Stimulated activated memory B cell treated with anti-CD40 and anti-IgM and Interleukin-4, amounts not matched to agents 10 μg/mL and 1 μg/mL and 100 μg/mL, for 72 hours (primary cell): ENCODE results near the gene XCR1.
A peak's percentile ranks its signal among the peaks of the same experiment; 100 is the strongest.
"Not testable (repeated sequence)": the region's sequence is repeated elsewhere in the genome, so short reads cannot be mapped to it uniquely, and the experiment has no call there.

ENCODE experiments used
- ATAC-seq: fragments of 150-1000 bp; cut with Tn5 transposase; 2 replicates; pipeline ENCODE4 v1.10.0; 2021
- H3K27ac Mint-ChIP-seq: one replicate; pipeline ENCODE4 v1.8.0; 2022; ENCODE audit warnings: mild to moderate bottlenecking, mixed read lengths
- H3K27me3 Mint-ChIP-seq: one replicate; pipeline ENCODE4 v1.8.0; 2022; ENCODE audit warnings: mixed read lengths
- H3K36me3 Mint-ChIP-seq: one replicate; pipeline ENCODE4 v1.8.0; 2022; ENCODE audit warnings: mixed read lengths
- H3K4me1 Mint-ChIP-seq: one replicate; pipeline ENCODE4 v1.8.0; 2022; ENCODE audit warnings: mixed read lengths
- H3K4me3 Mint-ChIP-seq: one replicate; pipeline ENCODE4 v1.8.0; 2022; ENCODE audit warnings: mild to moderate bottlenecking, moderate library complexity, mixed read lengths
- H3K9me3 Mint-ChIP-seq: one replicate; pipeline ENCODE4 v1.8.0; 2022; ENCODE audit warnings: mixed read lengths

The XCR1 gene

DNA sequence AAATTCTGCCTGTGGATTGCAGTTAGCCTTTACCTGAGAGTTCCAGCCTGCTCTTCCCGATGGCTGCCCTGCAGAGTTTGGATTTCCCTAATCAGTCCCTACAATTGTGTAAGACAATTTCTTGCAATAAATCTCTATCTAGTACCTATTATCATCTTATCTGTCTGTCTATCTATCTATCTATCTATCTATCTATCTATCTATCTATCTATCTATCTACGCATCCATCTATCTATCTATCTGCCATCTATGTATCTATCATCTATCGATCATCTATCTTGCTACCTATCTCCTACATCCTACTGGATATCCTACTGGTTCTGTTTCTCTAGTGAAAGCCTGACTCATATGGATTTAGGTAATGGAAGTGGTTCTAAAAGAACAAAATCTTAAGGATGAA, 30.4 kb upstream of the XCR1 start:
- Mint-ChIP-seq H3K27ac (no peak overlapping the region), H3K4me1 (peaks cover 25% of the 10 kb centered on the region), H3K27me3 (peaks cover 20% of the 10 kb centered on the region), H3K9me3 (peaks cover 3% of the 10 kb centered on the region), H3K4me3 (no peak overlapping the region), H3K36me3 (no peaks in the 10 kb centered on the region)
- no peak for ATAC-seq

DNA sequence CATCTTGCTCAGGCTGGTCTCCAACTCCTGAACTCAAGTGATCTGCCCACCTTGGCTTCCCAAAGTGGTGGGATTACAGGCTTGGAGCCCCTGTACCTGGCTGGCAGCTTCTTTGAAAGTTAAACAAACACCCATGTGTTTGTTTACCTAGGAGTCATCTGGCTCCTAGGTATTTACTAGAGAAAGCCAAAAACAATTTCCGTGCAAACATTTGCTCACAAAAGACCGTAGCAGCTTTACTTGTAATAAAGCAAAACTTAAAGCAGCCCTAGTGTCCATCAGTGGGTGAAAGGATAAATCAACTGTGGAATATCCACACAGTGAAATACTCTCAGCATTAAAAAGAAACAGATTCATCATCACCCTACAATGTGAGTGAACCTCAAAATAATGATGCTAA, 29.4 kb upstream of the XCR1 start:
- no peak overlapping the region for H3K4me3 Mint-ChIP-seq
- H3K9me3 Mint-ChIP-seq: peaks cover 3% of the 10 kb centered on the region
- H3K27ac Mint-ChIP-seq: no peak overlapping the region
- no peak for ATAC-seq
- no peaks in the 10 kb centered on the region for H3K36me3 Mint-ChIP-seq
- H3K27me3 Mint-ChIP-seq: peaks cover 29% of the 10 kb centered on the region
- peaks cover 25% of the 10 kb centered on the region for H3K4me1 Mint-ChIP-seq

DNA sequence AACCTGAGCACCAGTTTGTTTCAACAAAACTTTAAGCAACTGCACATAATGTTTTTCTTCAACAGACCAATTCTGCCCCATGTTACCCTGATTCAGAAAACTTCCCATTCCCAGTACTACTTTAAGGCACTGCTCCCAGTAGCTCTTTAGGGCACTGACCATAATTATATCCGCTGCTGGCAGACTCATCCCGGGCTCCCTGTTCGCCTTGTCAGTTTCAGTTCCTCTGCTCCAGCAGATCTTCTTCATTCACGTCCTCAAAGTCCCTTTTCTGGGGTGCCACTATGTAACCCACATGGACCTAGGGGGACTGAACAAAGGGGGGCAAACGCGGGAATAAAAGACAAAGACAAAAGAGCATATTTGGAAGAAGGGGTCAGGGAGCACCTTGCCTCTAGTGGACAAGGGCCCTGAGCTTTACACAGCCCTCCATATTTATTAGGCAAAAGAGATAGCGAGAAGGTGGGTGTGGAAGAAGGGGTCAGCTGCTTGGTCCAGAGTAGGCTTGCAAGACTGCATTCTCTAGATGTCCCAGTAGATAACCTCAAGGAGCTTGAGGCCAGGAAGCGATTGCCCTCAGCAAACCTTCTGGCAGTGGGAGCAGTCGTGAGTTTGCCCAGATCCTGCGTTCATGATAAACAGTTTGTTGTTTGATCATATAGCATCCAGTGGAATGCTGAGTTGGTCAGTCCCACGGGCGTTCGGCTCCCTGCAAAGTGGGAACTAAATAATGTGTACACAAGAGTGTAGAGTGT, 26.7 kb upstream of the XCR1 start:
- H3K36me3 Mint-ChIP-seq, H3K4me3 Mint-ChIP-seq, ATAC-seq, H3K27ac Mint-ChIP-seq, H3K9me3 Mint-ChIP-seq: not testable (repeated sequence)
- Mint-ChIP-seq H3K27me3 (peaks cover 32% of the 10 kb centered on the region), H3K4me1 (peaks cover 18% of the 10 kb centered on the region)

DNA sequence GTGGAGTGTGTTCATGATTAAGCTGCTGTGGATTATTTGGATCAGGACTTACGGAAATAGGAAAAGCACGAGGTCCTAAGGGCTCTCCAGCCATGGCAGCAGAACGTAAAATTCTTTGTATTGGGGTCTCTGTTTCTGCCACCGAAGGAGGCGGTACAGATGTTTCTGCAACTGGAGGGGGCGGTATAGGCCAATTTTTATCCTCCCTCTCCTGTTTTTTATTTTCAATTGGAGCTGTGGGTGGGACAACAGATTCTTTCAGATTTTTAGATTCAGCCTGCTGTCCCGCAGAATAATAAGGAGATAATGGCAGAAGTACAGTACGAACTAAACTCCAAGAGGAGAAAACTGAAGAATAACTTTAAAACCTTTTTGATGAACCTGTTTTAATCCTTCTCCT, 26.0 kb upstream of the XCR1 start:
- H3K9me3 Mint-ChIP-seq, H3K36me3 Mint-ChIP-seq, ATAC-seq, H3K27ac Mint-ChIP-seq, H3K4me3 Mint-ChIP-seq: not testable (repeated sequence)
- peaks cover 12% of the 10 kb centered on the region for H3K4me1 Mint-ChIP-seq
- H3K27me3 Mint-ChIP-seq: peaks cover 39% of the 10 kb centered on the region

DNA sequence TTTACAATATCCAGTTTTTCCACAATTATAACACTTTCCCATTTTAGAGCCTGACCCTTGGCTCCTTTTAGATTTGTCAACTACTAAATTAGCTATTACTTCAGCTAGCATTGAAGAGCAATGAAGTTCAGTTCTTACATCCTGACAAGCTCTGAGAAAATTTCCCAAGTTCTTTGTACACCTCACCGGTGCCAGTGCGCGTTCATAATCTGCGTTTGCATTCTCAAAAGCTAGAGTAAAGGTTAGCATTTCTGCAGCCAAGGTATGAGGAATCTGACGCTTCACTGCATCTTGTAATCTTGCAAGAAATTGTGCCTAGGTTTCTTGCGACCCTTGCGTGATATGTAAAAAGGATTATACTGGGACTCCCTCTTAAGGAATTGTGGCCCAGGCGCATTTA, 25.2 kb upstream of the XCR1 start:
- H3K36me3 Mint-ChIP-seq: no peaks in the 10 kb centered on the region
- no peak overlapping the region for H3K4me3 Mint-ChIP-seq
- no peaks in the 10 kb centered on the region for H3K9me3 Mint-ChIP-seq
- no peak for ATAC-seq
- no peak overlapping the region for H3K27ac Mint-ChIP-seq
- H3K4me1 Mint-ChIP-seq: peaks cover 5% of the 10 kb centered on the region
- peaks cover 41% of the 10 kb centered on the region for H3K27me3 Mint-ChIP-seq

GRCh38 chr3:46049093-46049492, 21.8 kb upstream of the XCR1 start:
- H3K4me3 Mint-ChIP-seq: no peak overlapping the region
- peaks cover 5% of the 10 kb centered on the region for H3K4me1 Mint-ChIP-seq
- no peak overlapping the region for H3K27ac Mint-ChIP-seq
- no peaks in the 10 kb centered on the region for H3K36me3 Mint-ChIP-seq
- peaks cover 31% of the 10 kb centered on the region for H3K27me3 Mint-ChIP-seq
- H3K9me3 Mint-ChIP-seq: no peaks in the 10 kb centered on the region
- no peak for ATAC-seq

GRCh38 chr3:46046231-46046630, 18.9 kb upstream of the XCR1 start:
- H3K4me3 Mint-ChIP-seq, ATAC-seq, H3K27ac Mint-ChIP-seq, H3K9me3 Mint-ChIP-seq, H3K36me3 Mint-ChIP-seq, H3K4me1 Mint-ChIP-seq: not testable (repeated sequence)
- H3K27me3 Mint-ChIP-seq: peaks cover 26% of the 10 kb centered on the region

DNA sequence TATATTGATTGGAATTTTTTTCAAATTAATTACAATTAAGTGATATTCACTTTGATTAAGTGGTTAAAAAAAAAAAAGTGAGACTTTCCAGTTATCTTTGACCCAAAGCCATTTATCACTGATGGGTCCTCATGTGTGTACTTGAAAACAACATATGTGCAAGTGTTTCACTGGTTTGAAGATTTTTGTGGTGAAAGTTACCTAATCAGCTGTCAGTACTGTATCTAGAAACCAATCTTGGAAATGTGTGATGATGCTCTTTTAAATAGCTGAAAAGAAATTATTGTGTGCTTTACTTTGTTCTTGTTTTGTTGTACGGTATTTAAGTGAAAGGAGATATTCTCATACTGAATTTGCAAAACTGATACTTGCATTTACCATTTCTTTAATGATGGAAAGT, 11.6 kb upstream of the XCR1 start:
- peaks cover 6% of the 10 kb centered on the region for H3K9me3 Mint-ChIP-seq
- no peak for ATAC-seq
- no peaks in the 10 kb centered on the region for H3K4me1 Mint-ChIP-seq
- no peak overlapping the region for H3K27ac Mint-ChIP-seq
- peaks cover 25% of the 10 kb centered on the region for H3K27me3 Mint-ChIP-seq
- no peak overlapping the region for H3K4me3 Mint-ChIP-seq
- peaks cover 7% of the 10 kb centered on the region for H3K36me3 Mint-ChIP-seq

GRCh38 chr3:46038071-46038470, 10.8 kb upstream of the XCR1 start:
- H3K36me3 Mint-ChIP-seq, H3K27ac Mint-ChIP-seq, H3K9me3 Mint-ChIP-seq, H3K4me1 Mint-ChIP-seq, H3K4me3 Mint-ChIP-seq, ATAC-seq: not testable (repeated sequence)
- H3K27me3 Mint-ChIP-seq: peaks cover 25% of the 10 kb centered on the region

- no peak for ATAC-seq
- peaks cover 11% of the 10 kb centered on the region for H3K27me3 Mint-ChIP-seq
- no peak overlapping the region for H3K4me3 Mint-ChIP-seq
- no peaks in the 10 kb centered on the region for H3K9me3 Mint-ChIP-seq
- H3K27ac Mint-ChIP-seq: no peak overlapping the region
- no peaks in the 10 kb centered on the region for H3K36me3 Mint-ChIP-seq
- no peaks in the 10 kb centered on the region for H3K4me1 Mint-ChIP-seq
Observed at GRCh38 chr3:46036191-46036590, 8.9 kb upstream of the XCR1 start.

- ATAC-seq: no peak
- Mint-ChIP-seq H3K4me3 (no peak overlapping the region), H3K36me3 (peaks cover 11% of the 10 kb centered on the region), H3K9me3 (peaks cover 11% of the 10 kb centered on the region), H3K27ac (no peak overlapping the region), H3K27me3 (peaks cover under 1% of the 10 kb centered on the region), H3K4me1 (peaks cover 17% of the 10 kb centered on the region)
Observed at GRCh38 chr3:46031747-46032146, 4.5 kb upstream of the XCR1 start.

DNA sequence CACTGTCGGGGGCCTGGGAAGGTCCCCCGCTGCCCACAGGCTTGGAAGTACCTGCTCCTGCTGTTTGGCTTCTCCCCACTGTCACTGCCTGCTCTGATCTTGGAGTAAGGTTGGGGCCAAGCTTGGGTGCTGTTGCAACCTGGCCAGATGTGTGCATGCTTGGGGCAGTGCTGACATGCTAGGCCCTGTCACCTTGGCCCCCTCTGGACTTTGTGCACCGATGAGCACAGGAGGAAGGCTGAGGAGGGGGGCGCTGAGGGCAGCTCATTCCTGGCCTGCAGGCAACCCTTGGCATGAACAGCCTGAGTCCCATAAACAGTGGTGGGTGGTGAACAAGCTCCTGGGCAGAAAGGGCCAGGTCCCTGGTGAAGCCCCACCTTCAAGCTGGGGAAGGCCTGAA, 4.0 kb upstream of the XCR1 start:
- no peaks in the 10 kb centered on the region for H3K27me3 Mint-ChIP-seq
- H3K36me3 Mint-ChIP-seq: peaks cover 11% of the 10 kb centered on the region
- peaks cover 17% of the 10 kb centered on the region for H3K4me1 Mint-ChIP-seq
- H3K4me3 Mint-ChIP-seq: no peak overlapping the region
- peaks cover 11% of the 10 kb centered on the region for H3K9me3 Mint-ChIP-seq
- peak; percentile 8 for ATAC-seq
- no peak overlapping the region for H3K27ac Mint-ChIP-seq

DNA sequence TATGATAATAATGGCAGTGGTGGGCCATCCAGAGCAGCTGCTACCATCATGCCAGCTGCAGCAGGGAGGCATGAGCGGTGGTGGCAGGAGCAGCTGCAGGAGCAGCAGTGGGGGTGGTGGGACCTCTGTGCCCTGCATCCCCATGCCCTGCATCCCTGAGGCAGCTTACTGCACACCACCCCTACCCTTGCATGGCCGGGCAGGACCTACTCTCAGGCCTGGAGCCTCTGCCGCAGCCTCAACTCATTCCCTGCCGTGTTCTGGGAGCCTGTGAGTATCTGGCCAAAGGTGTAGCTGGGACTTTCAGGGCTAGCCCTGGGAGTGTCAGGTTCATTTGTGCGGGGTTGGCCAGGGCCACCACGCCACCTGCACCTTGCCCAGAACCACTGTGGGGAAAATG, 3.3 kb upstream of the XCR1 start:
- no peaks in the 10 kb centered on the region for H3K27me3 Mint-ChIP-seq
- peaks cover 11% of the 10 kb centered on the region for H3K36me3 Mint-ChIP-seq
- ATAC-seq: no peak
- peaks cover 11% of the 10 kb centered on the region for H3K9me3 Mint-ChIP-seq
- no peak overlapping the region for H3K4me3 Mint-ChIP-seq
- no peak overlapping the region for H3K27ac Mint-ChIP-seq
- peaks cover 17% of the 10 kb centered on the region for H3K4me1 Mint-ChIP-seq

DNA sequence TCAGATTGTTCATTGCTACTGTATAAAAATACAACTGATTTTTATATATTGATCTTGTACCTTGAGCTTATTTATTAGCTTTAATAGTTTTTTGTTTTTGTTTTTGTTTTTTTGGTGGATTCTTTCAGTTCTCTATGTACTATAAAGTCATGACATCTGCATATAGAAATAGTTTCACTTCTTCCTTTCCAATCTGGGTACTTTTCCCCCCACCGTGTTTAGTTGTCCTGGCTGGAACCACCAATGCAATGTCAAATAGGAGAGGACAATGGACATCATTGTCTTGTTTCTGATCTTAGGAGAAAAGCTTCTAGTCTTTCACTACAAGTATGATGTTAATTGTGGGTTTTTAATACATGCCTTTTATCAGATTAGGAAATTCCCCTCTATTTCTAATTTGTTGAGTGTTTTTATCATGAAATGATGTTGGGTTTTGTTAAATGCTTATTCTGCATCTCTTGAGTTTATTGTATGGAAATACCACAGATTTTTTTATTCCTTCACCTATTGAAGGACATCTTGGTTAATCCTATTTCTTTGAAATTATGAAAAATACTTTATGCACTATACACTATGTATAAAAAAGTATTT, 2.8 kb upstream of the XCR1 start:
- Mint-ChIP-seq H3K36me3 (peaks cover 11% of the 10 kb centered on the region), H3K9me3 (peaks cover 11% of the 10 kb centered on the region), H3K27ac (peak overlapping the region; percentile 74), H3K4me1 (peaks cover 17% of the 10 kb centered on the region), H3K4me3 (peak overlapping the region; percentile 41), H3K27me3 (no peaks in the 10 kb centered on the region)
- ATAC-seq: peak; percentile 72

DNA sequence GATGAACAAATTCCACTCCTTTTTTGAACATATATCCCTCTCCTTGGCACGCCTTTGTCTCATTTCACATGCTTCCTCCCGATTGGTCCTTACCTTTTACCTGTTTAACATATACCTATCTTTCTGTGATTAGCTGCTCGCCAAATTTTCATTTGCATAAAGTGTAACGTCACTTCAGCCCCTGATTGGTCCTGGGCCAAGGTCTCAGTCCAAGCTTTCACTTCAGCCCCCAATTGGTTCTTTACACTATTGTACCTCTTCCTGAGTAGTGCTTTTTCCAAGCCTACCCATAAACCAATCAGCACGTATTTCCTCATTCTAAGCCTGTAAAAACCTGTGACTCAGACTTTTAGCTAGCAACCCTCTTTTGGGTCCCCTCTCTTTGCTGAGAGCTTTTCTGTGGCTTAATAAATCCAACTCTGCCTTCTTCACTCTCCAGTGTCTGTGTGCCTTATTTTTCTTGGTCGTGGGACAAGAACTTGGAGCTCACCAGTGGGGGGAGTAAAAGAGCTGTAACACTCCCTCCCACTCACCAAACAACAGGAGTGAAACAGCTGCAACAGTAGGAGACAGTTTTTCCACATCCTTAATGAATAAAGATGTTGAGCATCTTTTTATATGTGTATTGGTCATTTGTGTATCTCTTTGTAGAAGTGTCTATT, 584 bp upstream of the XCR1 start:
- peaks cover 17% of the 10 kb centered on the region for H3K4me1 Mint-ChIP-seq
- H3K27ac Mint-ChIP-seq: no peak overlapping the region
- no peak for ATAC-seq
- H3K36me3 Mint-ChIP-seq: peaks cover 11% of the 10 kb centered on the region
- no peak overlapping the region for H3K4me3 Mint-ChIP-seq
- no peaks in the 10 kb centered on the region for H3K27me3 Mint-ChIP-seq
- H3K9me3 Mint-ChIP-seq: peaks cover 11% of the 10 kb centered on the region

DNA sequence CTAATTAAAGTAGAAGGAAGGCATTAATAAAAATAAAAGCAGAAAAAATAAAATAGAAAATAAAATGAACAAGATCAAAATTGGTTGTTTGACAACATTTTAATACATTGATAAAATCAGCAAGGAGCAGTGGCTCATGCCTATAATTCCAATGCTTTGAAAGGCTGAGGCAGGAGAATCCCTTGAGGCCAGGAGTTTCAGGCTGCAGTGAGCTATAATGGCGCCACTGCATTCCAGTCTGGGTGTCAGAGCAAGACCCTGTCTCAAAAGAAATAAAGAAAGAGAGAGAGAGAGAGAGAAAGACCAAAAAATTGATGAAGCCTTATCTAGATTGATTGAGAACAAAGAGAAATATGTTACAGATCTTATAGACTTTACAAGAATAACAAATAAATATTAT, 2.1 kb downstream of the XCR1 start:
- peaks cover 11% of the 10 kb centered on the region for H3K9me3 Mint-ChIP-seq
- peaks cover 11% of the 10 kb centered on the region for H3K27me3 Mint-ChIP-seq
- H3K36me3 Mint-ChIP-seq: peaks cover 11% of the 10 kb centered on the region
- H3K27ac Mint-ChIP-seq: no peak overlapping the region
- no peak for ATAC-seq
- H3K4me3 Mint-ChIP-seq: no peak overlapping the region
- H3K4me1 Mint-ChIP-seq: peaks cover 11% of the 10 kb centered on the region
